ENCODE results near the gene CD163L1.

DNA sequence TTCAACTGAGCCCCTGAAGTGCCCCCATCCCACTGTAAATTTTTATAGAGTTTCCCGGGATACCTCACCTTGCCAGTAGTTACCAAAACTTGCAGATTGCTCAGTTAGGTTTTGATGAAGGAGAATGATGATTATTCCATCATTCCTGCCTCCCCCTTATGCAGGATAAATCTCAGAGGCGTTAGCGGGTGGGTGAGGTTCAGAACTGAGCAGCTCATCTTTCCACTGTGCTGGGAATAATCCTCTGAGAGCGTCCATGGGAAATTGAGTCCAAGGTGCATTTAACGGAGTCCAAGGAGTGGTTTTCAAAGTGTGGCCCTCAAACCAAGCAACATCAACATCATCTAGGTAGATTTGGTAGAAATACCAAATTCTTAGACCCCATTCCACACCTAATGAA is 121.4 kb downstream of the CD163L1 start:
- TF ChIP-seq, protein P1, sequence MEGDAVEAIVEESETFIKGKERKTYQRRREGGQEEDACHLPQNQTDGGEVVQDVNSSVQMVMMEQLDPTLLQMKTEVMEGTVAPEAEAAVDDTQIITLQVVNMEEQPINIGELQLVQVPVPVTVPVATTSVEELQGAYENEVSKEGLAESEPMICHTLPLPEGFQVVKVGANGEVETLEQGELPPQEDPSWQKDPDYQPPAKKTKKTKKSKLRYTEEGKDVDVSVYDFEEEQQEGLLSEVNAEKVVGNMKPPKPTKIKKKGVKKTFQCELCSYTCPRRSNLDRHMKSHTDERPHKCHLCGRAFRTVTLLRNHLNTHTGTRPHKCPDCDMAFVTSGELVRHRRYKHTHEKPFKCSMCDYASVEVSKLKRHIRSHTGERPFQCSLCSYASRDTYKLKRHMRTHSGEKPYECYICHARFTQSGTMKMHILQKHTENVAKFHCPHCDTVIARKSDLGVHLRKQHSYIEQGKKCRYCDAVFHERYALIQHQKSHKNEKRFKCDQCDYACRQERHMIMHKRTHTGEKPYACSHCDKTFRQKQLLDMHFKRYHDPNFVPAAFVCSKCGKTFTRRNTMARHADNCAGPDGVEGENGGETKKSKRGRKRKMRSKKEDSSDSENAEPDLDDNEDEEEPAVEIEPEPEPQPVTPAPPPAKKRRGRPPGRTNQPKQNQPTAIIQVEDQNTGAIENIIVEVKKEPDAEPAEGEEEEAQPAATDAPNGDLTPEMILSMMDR (IDR thresholded peaks at IDR 0.05) = no peak
- TF ChIP-seq POLR2A (IDR thresholded peaks at IDR 0.05) = no peak

All from stomach (tissue), 4 donors.